GM12801 (cell line): ENCODE measurements around the gene ZFR.

Experiments
- CTCF ChIP-seq: IDR thresholded peaks from one replicate; pipeline ENCODE4 v1.5.1; 2011; ENCODE audit warnings: control low read depth; ENCODE audit not compliant: insufficient read length; ENCODE audit errors: extremely low read depth

Gene ZFR

GRCh38 chr5:32387211-32387610, 57.3 kb downstream of the ZFR start:
- no peak for TF ChIP-seq CTCF

GRCh38 chr5:32384621-32385020, 59.9 kb downstream of the ZFR start:
- TF ChIP-seq CTCF = no peak

- no peak for TF ChIP-seq CTCF
Measured at GRCh38 chr5:32383586-32383985, 61.0 kb downstream of the ZFR start.

- TF ChIP-seq CTCF = no peak
Measured at GRCh38 chr5:32383065-32383464, 61.5 kb downstream of the ZFR start.

DNA sequence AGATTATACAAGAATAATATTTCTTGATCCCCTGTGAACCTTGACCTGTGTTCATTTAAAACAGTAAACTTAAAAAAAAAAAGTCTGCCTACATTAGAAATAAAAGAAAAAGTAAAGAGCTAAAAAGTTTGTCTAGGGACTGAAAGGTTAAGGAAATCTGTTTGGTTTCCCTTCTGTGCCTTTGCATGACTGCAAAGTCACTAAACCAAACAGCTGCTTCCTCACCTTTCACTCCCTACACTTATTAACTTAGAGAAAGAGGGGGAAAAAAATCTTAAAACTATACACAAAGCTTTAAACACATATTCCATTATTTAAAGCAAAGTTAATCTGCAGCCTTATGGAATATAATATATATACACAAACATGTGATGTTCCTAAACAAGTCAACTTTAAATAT, 65.1 kb downstream of the ZFR start:
- no peak for TF ChIP-seq CTCF

DNA sequence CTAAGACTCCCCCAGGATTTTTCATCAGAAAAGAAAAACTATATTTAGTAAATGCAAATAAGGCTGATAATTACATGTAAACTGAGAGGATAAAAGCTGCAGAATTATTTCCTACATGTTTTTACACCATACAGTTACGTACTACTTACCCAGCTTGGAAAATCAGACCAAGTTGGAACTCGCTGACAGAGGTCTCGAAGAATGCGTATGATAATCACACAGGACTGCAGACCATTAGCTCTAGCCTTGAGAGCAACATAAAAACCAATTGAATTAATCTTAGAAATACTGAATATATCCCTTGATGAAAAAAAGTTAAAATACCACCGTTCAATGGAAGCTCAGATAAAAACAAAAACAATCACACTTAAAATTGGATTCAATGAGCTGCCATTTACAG, 65.6 kb downstream of the ZFR start:
- TF ChIP-seq CTCF = no peak

DNA sequence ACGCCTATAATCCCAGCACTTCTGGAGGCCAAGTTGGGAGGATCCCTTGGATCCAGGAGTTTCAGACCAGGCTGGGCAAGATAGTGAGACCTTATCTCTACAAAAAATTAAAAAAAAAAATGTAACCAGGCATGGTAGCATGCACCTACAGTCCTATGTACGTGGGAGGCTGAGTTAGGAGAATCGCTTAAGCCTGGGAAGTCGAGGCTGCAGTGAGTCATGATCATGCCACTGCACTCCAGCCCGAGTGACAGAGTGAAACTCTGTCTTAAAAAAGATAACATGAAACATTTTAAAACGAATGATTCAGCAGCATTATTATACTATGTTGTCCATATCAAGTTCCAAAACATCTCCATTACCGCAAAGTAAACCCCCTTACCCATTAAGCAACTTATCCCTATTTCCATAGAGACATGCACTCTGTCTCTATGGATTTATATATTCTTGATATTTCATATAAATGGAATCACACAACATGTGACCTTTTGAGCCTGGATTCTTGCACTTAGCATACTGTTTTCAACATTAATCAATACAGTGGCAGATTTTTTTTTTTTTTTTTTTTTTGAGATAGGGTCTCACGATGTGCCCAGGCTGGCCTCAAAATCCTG, 74.9 kb downstream of the ZFR start:
- TF ChIP-seq CTCF = no peak
